GM18861 (cell line): ENCODE results near the gene NKX2-1.
A peak's percentile ranks its signal among the peaks of the same experiment; 100 is the strongest.
"Not testable (repeated sequence)": the region's sequence is repeated elsewhere in the genome, so short reads cannot be mapped to it uniquely, and the experiment has no call there.

Experiments used
- ATAC-seq: cut with Tn5 transposase; IDR thresholded peaks from one replicate; pipeline ENCODE4 v1.9.1; 2021; ENCODE audit not compliant: unreplicated experiment

Gene NKX2-1

GRCh38 chr14:36519431-36520321 lies at the start of gene NKX2-1:
NKX2-1 (minus strand) TSS chr14:36520232; CDS start chr14:36520129, 103 bp downstream.
- ATAC-seq = no peak

- ATAC-seq = no peak
Measured at GRCh38 chr14:36556811-36557433, 36.9 kb upstream of the NKX2-1 start.

GRCh38 chr14:36555998-36556743 lies 36.1 kb upstream of the NKX2-1 start:
- ATAC-seq = no peak

GRCh38 chr14:36553656-36554260 lies 33.7 kb upstream of the NKX2-1 start:
- peak; percentile 61 for ATAC-seq

GRCh38 chr14:36550899-36551298 lies 30.9 kb upstream of the NKX2-1 start:
- ATAC-seq = no peak

- ATAC-seq = not testable (repeated sequence)
Measured at GRCh38 chr14:36544280-36544679, 24.2 kb upstream of the NKX2-1 start.

GRCh38 chr14:36538051-36538450 lies 18.0 kb upstream of the NKX2-1 start:
- no peak for ATAC-seq

GRCh38 chr14:36529062-36529461 lies 9.0 kb upstream of the NKX2-1 start:
- ATAC-seq = no peak

- no peak for ATAC-seq
Measured at GRCh38 chr14:36525746-36526099, 5.7 kb upstream of the NKX2-1 start.

- no peak for ATAC-seq
Measured at GRCh38 chr14:36524874-36525745, 5.1 kb upstream of the NKX2-1 start.

GRCh38 chr14:36524220-36524837 lies 4.3 kb upstream of the NKX2-1 start:
- ATAC-seq = no peak

- no peak for ATAC-seq
Measured at GRCh38 chr14:36522972-36523715, 3.1 kb upstream of the NKX2-1 start.

GRCh38 chr14:36522347-36522971 lies 2.4 kb upstream of the NKX2-1 start:
- ATAC-seq = no peak

- ATAC-seq = no peak
Measured at GRCh38 chr14:36521598-36522345, 1.7 kb upstream of the NKX2-1 start.

GRCh38 chr14:36520601-36521525 lies 831 bp upstream of the NKX2-1 start:
- ATAC-seq = no peak

- ATAC-seq = no peak
Measured at GRCh38 chr14:36518586-36519430, 1.2 kb downstream of the NKX2-1 start.
